ENCODE results near the gene CPNE8. TPM values are rescaled to one million over a fixed set of nuclear protein-coding genes. Genes with fewer than 3 reads are reported as not detected.

Gene CPNE8
- total and polyA plus RNA-seq, 9 donors: 6.2 to 11.7 (median 8.5) TPM

GRCh38 chr12:38785381-38785780 is 120.0 kb downstream of the CPNE8 start:
- peaks cover 4% of the 10 kb centered on the region for H3K9me3 ChIP-seq (replicated peaks; ENCODE audit: control insufficient read depth, low read depth, low read length)
- no peaks in the 10 kb centered on the region for H3K27me3 ChIP-seq (ENCODE audit: control insufficient read depth, insufficient read depth, low read length)
- no peak overlapping the region for H3K27ac ChIP-seq (ENCODE audit: low read length)
- no peaks in the 10 kb centered on the region for H3K36me3 ChIP-seq (ENCODE audit: control insufficient read depth, insufficient read depth, low read length)
- H3K4me1 ChIP-seq (ENCODE audit: control insufficient read depth, insufficient read depth, low read length): no peaks in the 10 kb centered on the region
- no CpG with 5 or more reads among the region's 1 CpG for WGBS (ENCODE audit: insufficient coverage)
- no peak overlapping the region for H3K4me3 ChIP-seq (ENCODE audit: low read length)
- DNase-seq: no peak

GRCh38 chr12:38783304-38783703 is 122.1 kb downstream of the CPNE8 start:
- no peak overlapping the region for H3K27ac ChIP-seq (ENCODE audit: low read length)
- H3K4me1 ChIP-seq (ENCODE audit: control insufficient read depth, insufficient read depth, low read length): no peaks in the 10 kb centered on the region
- no peaks in the 10 kb centered on the region for H3K27me3 ChIP-seq (ENCODE audit: control insufficient read depth, insufficient read depth, low read length)
- WGBS (ENCODE audit: insufficient coverage): no CpG with 5 or more reads among the region's 2 CpGs
- no peaks in the 10 kb centered on the region for H3K36me3 ChIP-seq (ENCODE audit: control insufficient read depth, insufficient read depth, low read length)
- no peak for DNase-seq
- H3K9me3 ChIP-seq (replicated peaks; ENCODE audit: control insufficient read depth, low read depth, low read length): peaks cover 3% of the 10 kb centered on the region
- H3K4me3 ChIP-seq (ENCODE audit: low read length): no peak overlapping the region

GRCh38 chr12:38782359-38782758 is 123.0 kb downstream of the CPNE8 start:
- Histone ChIP-seq H3K27ac (ENCODE audit: low read length) (no peak overlapping the region), H3K9me3 (replicated peaks; ENCODE audit: control insufficient read depth, low read depth, low read length) (peaks cover 3% of the 10 kb centered on the region), H3K4me1 (ENCODE audit: control insufficient read depth, insufficient read depth, low read length) (no peaks in the 10 kb centered on the region), H3K4me3 (ENCODE audit: low read length) (no peak overlapping the region), H3K27me3 (ENCODE audit: control insufficient read depth, insufficient read depth, low read length) (no peaks in the 10 kb centered on the region), H3K36me3 (ENCODE audit: control insufficient read depth, insufficient read depth, low read length) (no peaks in the 10 kb centered on the region)
- DNase-seq: no peak

- Histone ChIP-seq H3K4me3 (ENCODE audit: low read length) (no peak overlapping the region), H3K4me1 (ENCODE audit: control insufficient read depth, insufficient read depth, low read length) (no peaks in the 10 kb centered on the region), H3K9me3 (replicated peaks; ENCODE audit: control insufficient read depth, low read depth, low read length) (peaks cover 3% of the 10 kb centered on the region), H3K36me3 (ENCODE audit: control insufficient read depth, insufficient read depth, low read length) (no peaks in the 10 kb centered on the region), H3K27me3 (ENCODE audit: control insufficient read depth, insufficient read depth, low read length) (no peaks in the 10 kb centered on the region), H3K27ac (ENCODE audit: low read length) (no peak overlapping the region)
- DNase-seq: no peak
- WGBS (ENCODE audit: insufficient coverage): no CpG with 5 or more reads among the region's 1 CpG
These were observed 128.7 kb downstream of the CPNE8 start for GRCh38 chr12:38776647-38777046.

- Histone ChIP-seq H3K36me3 (ENCODE audit: control insufficient read depth, insufficient read depth, low read length) (no peaks in the 10 kb centered on the region), H3K27me3 (ENCODE audit: control insufficient read depth, insufficient read depth, low read length) (no peaks in the 10 kb centered on the region), H3K27ac (ENCODE audit: low read length) (no peak overlapping the region), H3K9me3 (replicated peaks; ENCODE audit: control insufficient read depth, low read depth, low read length) (peaks cover 3% of the 10 kb centered on the region), H3K4me1 (ENCODE audit: control insufficient read depth, insufficient read depth, low read length) (no peaks in the 10 kb centered on the region), H3K4me3 (ENCODE audit: low read length) (no peak overlapping the region)
- DNase-seq: no peak
These were observed 129.9 kb downstream of the CPNE8 start for GRCh38 chr12:38775457-38775856.

GRCh38 chr12:38772437-38772836 is 133.0 kb downstream of the CPNE8 start:
- Histone ChIP-seq H3K4me1 (ENCODE audit: control insufficient read depth, insufficient read depth, low read length) (no peaks in the 10 kb centered on the region), H3K27ac (ENCODE audit: low read length) (no peak overlapping the region), H3K27me3 (ENCODE audit: control insufficient read depth, insufficient read depth, low read length) (no peaks in the 10 kb centered on the region), H3K4me3 (ENCODE audit: low read length) (no peak overlapping the region), H3K9me3 (replicated peaks; ENCODE audit: control insufficient read depth, low read depth, low read length) (no peaks in the 10 kb centered on the region), H3K36me3 (ENCODE audit: control insufficient read depth, insufficient read depth, low read length) (no peaks in the 10 kb centered on the region)
- peak; percentile 18 for DNase-seq
- no CpG with 5 or more reads among the region's 2 CpGs for WGBS (ENCODE audit: insufficient coverage)

GRCh38 chr12:38771871-38772270 is 133.5 kb downstream of the CPNE8 start:
- no CpG with 5 or more reads among the region's 1 CpG for WGBS (ENCODE audit: insufficient coverage)
- H3K4me3 ChIP-seq (ENCODE audit: low read length): no peak overlapping the region
- no peaks in the 10 kb centered on the region for H3K9me3 ChIP-seq (replicated peaks; ENCODE audit: control insufficient read depth, low read depth, low read length)
- peak; percentile 1 for DNase-seq
- no peaks in the 10 kb centered on the region for H3K4me1 ChIP-seq (ENCODE audit: control insufficient read depth, insufficient read depth, low read length)
- H3K27ac ChIP-seq (ENCODE audit: low read length): no peak overlapping the region
- H3K27me3 ChIP-seq (ENCODE audit: control insufficient read depth, insufficient read depth, low read length): no peaks in the 10 kb centered on the region
- H3K36me3 ChIP-seq (ENCODE audit: control insufficient read depth, insufficient read depth, low read length): no peaks in the 10 kb centered on the region

GRCh38 chr12:38761636-38762342 is 143.6 kb downstream of the CPNE8 start:
- H3K4me1 ChIP-seq (ENCODE audit: control insufficient read depth, insufficient read depth, low read length): no peaks in the 10 kb centered on the region
- no peaks in the 10 kb centered on the region for H3K9me3 ChIP-seq (replicated peaks; ENCODE audit: control insufficient read depth, low read depth, low read length)
- no peaks in the 10 kb centered on the region for H3K36me3 ChIP-seq (ENCODE audit: control insufficient read depth, insufficient read depth, low read length)
- DNase-seq: no peak
- H3K27ac ChIP-seq (ENCODE audit: low read length): no peak overlapping the region
- no peaks in the 10 kb centered on the region for H3K27me3 ChIP-seq (ENCODE audit: control insufficient read depth, insufficient read depth, low read length)
- no CpG with 5 or more reads among the region's 3 CpGs for WGBS (ENCODE audit: insufficient coverage)
- no peak overlapping the region for H3K4me3 ChIP-seq (ENCODE audit: low read length)

- Histone ChIP-seq H3K27me3 (ENCODE audit: control insufficient read depth, insufficient read depth, low read length) (no peaks in the 10 kb centered on the region), H3K9me3 (replicated peaks; ENCODE audit: control insufficient read depth, low read depth, low read length) (no peaks in the 10 kb centered on the region), H3K27ac (ENCODE audit: low read length) (no peak overlapping the region), H3K4me3 (ENCODE audit: low read length) (no peak overlapping the region), H3K36me3 (ENCODE audit: control insufficient read depth, insufficient read depth, low read length) (no peaks in the 10 kb centered on the region), H3K4me1 (ENCODE audit: control insufficient read depth, insufficient read depth, low read length) (no peaks in the 10 kb centered on the region)
- 92% methylated on average over 1 of the region's 1 CpG for WGBS (ENCODE audit: insufficient coverage)
- no peak for DNase-seq
These were observed 144.3 kb downstream of the CPNE8 start for GRCh38 chr12:38761111-38761510.

GRCh38 chr12:38759621-38760020 is 145.8 kb downstream of the CPNE8 start:
- no peaks in the 10 kb centered on the region for H3K36me3 ChIP-seq (ENCODE audit: control insufficient read depth, insufficient read depth, low read length)
- H3K27me3 ChIP-seq (ENCODE audit: control insufficient read depth, insufficient read depth, low read length): no peaks in the 10 kb centered on the region
- no peaks in the 10 kb centered on the region for H3K9me3 ChIP-seq (replicated peaks; ENCODE audit: control insufficient read depth, low read depth, low read length)
- H3K27ac ChIP-seq (ENCODE audit: low read length): no peak overlapping the region
- DNase-seq: no peak
- no peaks in the 10 kb centered on the region for H3K4me1 ChIP-seq (ENCODE audit: control insufficient read depth, insufficient read depth, low read length)
- no peak overlapping the region for H3K4me3 ChIP-seq (ENCODE audit: low read length)

GRCh38 chr12:38746744-38747143 is 158.6 kb downstream of the CPNE8 start:
- Histone ChIP-seq H3K36me3 (ENCODE audit: control insufficient read depth, insufficient read depth, low read length) (no peaks in the 10 kb centered on the region), H3K4me1 (ENCODE audit: control insufficient read depth, insufficient read depth, low read length) (no peaks in the 10 kb centered on the region), H3K27ac (ENCODE audit: low read length) (no peak overlapping the region), H3K4me3 (ENCODE audit: low read length) (no peak overlapping the region), H3K9me3 (replicated peaks; ENCODE audit: control insufficient read depth, low read depth, low read length) (peaks cover 2% of the 10 kb centered on the region), H3K27me3 (ENCODE audit: control insufficient read depth, insufficient read depth, low read length) (no peaks in the 10 kb centered on the region)
- DNase-seq: no peak
- WGBS (ENCODE audit: insufficient coverage): no CpG with 5 or more reads among the region's 2 CpGs

All from muscle of leg (tissue), 11 donors.